ENCODE measurements around the gene TRIO.

GRCh38 chr5:14442536-14442935 is 299.4 kb downstream of the TRIO start:
- TF ChIP-seq CTCF (conservative IDR thresholded peaks at IDR 0.05 in 1 of 2, IDR thresholded peaks at IDR 0.05 in 1 of 2; ENCODE audit: low read depth in 1 of 2, low read length in 2 of 2): no peak
- no peak for TF ChIP-seq EZH2 (IDR thresholded peaks at IDR 0.05; ENCODE audit: low read length, missing control alignments)
